ENCODE results near the gene SLC36A3.
"Not testable (repeated sequence)": the region's sequence is repeated elsewhere in the genome, so short reads cannot be mapped to it uniquely, and the experiment has no call there.

SLC36A3 gene

DNA sequence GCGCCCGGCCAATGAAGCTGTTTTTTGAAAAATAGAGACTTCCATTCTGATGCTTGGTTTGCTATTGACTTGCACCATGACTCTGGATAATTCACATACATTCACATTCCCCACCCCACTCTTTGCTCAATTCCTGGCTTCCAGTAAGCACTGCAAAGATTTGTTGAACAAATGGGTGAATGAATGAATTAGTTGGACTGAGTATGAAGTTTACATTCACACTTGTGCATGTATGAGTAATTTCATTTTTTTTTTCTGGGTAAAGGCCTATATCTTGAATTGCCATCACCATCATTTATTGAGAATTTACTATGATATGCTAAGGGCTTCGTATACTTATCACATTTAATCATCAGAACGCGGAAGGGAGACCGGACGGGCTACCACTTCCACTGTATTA is 65.9 kb downstream of the SLC36A3 start:
- DNase-seq, result no peak

DNA sequence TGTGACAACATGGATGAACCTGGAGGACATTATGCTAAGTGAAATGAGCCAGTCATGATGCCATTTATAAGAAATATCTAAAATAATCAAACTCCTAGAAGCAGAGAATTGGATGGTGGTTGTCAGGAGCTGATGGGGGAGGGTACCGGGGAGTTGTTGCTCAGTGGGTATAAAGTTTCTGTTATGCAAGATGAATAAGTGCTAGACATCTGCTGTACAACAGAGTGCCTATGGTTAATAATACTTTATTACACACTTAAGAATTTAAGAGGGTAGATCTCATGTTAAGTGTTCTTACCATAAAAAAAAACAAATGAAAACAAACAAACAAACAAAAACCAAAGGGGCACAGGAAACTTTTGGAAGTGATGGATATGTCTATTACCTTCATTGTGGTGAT is 66.7 kb downstream of the SLC36A3 start:
- DNase-seq, result no peak

DNA sequence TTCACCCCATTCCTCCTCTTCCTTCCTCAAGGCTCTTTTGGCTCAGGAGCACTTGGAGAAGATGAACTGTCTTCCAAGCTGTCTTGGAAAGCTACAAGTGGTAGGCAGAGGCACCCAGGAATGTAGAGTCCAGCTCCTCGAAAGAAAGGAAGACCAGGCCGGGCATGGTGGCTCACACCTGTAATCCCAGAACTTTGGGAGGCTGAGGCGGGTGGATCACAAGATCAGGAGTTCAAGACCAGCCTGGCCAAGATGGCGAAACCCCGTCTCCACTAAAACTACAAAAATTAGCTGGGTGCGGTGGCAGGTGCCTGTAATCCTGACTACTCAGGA is 68.4 kb downstream of the SLC36A3 start:
- DNase-seq, result not testable (repeated sequence)

DNA sequence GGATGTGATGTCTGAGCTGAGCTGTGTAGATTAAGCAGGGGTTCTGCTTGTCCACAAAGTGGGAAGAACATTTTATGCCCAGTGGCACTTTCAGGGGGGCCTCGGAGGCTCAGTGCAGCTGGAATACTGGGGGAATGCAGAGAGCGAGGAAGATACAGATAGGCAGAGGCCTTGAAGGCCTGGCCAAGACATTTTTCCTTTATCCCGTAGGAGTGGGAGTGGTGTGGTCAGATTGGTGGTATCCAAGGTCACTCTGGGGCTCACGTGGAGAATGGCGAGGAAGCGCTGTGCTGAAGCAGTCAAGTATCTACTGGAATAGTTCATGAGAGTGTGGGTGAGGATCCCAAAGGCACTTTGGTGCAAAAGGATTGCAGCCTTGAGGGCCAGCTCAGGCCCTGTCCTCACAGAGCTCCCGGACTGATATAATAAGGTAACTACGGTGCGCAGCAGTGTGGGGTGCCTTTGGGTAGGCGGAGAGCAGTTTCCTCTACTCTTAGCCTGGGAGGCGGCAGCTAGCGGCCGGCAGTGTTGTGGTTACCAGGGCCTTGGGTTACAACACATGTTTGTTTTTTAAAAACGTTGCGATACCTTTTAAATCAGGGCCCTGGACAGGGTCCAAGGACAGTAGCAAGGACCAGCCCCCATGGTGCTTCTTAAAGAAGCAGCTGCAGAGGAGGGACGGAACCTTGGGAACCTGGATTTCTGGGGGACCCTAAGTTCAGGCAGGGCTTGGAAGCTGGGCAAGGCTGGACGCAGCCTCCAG is 68.9 kb downstream of the SLC36A3 start:
- DNase-seq, result no peak

DNA sequence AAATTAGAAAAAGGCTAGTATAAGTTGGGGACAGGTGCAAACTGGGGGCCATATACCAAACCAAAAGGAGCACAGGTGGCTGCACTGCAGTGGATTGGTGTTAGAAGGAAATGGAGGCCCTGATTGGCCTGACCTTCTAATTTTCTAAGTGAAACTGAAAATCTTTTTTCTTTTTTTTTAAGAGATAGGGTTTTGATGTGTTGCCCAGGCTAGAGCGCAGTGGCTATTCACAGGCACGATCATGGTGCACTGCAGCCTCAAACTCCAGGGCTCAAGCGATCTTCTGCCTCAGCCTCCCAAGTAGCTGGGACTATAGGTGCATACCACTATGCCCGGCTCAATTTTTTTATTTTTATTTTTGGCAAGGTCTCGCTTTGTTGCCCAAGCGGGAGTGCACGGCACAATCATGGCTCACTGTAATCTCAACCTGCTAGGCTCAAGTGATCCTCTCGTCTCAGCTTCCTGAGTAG is 69.9 kb downstream of the SLC36A3 start:
- no peak for DNase-seq

DNA sequence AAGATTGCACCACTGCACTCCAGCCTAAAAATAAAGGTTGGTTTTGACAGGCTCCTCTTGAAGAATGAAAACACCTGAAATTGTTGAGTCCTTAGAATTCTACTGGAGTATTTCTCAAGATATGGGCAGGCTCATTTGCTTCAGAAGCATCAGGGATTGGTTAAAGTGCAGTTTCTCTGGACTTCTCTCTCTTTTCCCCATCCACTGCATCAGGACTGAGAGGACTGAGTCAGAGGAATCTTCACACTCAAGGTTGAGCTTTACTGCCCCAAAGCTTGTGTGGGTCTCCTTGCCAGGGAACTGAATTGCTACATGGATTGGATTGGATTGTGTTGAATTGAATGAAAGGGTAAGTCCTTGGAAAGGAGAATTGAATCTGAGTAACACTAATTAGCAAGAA is 72.2 kb downstream of the SLC36A3 start:
- DNase-seq, result no peak

DNA sequence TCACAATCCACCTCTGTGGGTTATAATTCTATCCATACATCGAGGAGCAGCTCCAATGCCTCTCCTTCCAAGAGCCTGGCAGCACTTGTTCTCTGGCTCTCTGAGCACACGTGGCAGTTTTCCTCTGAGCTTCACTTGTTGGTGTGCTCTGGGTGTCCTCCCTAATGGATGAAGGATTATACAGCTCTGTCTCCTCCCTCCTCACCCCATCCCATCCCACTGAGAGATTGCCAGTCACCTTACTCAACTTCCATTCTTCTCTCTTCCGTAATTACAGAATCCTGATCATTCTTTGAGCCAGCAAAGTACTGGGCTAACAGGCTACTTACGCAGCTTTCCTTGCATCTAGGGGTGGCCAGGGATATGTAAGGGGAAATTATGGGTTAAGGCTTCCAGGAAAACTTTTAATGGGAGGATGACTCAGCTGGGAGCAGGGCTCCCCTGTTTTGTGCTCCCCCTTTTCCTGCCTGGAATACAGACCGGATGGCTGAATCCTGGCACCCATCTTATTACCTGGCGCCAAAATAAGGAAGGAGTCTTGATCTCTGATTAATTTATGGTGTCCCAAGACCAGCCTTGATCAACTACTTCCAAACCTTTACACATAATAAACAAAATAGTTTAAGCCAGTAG is 73.4 kb downstream of the SLC36A3 start:
- DNase-seq, result no peak

DNA sequence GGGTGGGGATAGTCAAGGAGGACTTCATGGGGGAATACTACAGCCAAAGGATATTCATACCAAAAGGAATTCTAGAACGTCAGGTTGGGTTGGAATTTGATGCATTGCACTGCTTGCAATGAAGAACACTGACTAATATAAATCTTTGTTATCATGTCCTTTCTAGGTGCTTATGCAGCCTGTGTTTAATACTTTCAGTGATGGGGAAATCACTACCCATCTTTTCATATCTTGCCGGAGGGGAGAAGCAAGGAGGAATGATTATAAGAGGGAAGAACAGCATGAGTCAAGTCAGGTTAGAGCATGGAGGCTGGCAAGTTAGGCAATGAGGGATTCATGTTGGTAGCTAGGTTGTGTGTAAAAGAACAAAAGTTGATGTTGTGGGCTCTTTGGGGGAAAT is 74.6 kb downstream of the SLC36A3 start:
- DNase-seq, result no peak

DNA sequence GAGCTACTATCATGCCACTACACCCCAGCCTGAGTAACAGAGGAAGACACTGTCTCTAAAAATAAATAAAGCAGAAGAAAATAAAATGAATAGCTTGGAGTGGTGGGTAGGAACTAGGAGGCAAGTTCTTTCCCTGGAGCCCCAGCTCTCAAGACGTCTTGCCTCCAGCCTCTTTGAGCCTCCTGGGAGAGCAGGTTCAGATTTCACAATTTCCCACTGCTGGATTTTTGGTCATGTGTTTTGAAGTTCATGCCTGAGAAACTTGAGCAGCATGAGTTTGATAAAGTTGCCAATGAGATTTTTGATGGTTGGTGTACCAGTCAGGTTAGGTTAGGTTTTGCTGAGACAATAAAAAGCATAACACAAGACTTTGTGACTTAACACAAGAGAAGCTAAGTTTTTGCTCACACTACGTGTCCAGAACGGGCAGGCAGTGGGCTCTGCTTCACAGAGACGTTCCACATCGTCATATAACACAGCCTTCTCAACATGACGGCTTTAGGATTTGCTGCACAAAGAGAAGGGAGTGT is 75.6 kb downstream of the SLC36A3 start:
- no peak for DNase-seq

All from COR-L47 (cell line).